Adrenal gland (tissue), 12 donors: ENCODE measurements around the gene BAK1. TPM values are rescaled to one million over a fixed set of nuclear protein-coding genes. Genes with fewer than 3 reads are reported as not detected.

Experiments
- DNase-seq, 7 donors: peaks; one replicate each; pipeline ENCODE4 v3.0.0-alpha.2; 2019 to 2020
- H3K27ac ChIP-seq, 5 donors: fragments of 200-600 bp; sonication (generic) in 4 of 5; 1 replicate in 3 of 5; 2 replicates in 2 of 5; pipeline versions ENCODE4 v1.5.1 to v1.8.0; 2016 to 2020; ENCODE audit warnings: mild to moderate bottlenecking in 1 of 5
- H3K27me3 ChIP-seq: fragments of 200-600 bp; 2 replicates; pipeline ENCODE4 v1.8.0; 2021
- H3K36me3 ChIP-seq, 2 donors: fragments of 200-600 bp; replicated peaks in 1 of 2; 1 replicate in 1 of 2; 2 replicates in 1 of 2; pipeline versions ENCODE4 v1.5.1 to v1.8.0; 2018 to 2022
- H3K4me1 ChIP-seq, 2 donors: fragments of 200-600 bp; replicated peaks in 1 of 2; 1 replicate in 1 of 2; 2 replicates in 1 of 2; pipeline versions ENCODE4 v1.5.1 to v1.8.0; 2018 to 2021
- H3K4me3 ChIP-seq, 4 donors: fragments of 200-600 bp; sonication (generic) in 3 of 4; one replicate each; pipeline ENCODE4 v1.5.1; 2016 to 2018
- H3K9me3 ChIP-seq, 3 donors: fragments of 200-600 bp; sonication (generic) in 1 of 3; replicated peaks in 1 of 3; 1 replicate in 2 of 3; 2 replicates in 1 of 3; pipeline versions ENCODE4 v1.5.1 to v1.8.0; 2016 to 2021
- CTCF ChIP-seq, 6 experiments: fragments of 450-650 bp in 4 of 6; fragments of 200-600 bp in 2 of 6; sonication (generic) in 1 of 6; IDR thresholded peaks; 1 replicate in 5 of 6; 2 replicates in 1 of 6; pipeline versions ENCODE4 v1.5.1 to v1.8.0; 2016 to 2021; ENCODE audit warnings: antibody characterized with exemption in 6 of 6, mild to moderate bottlenecking in 2 of 6, moderate library complexity in 1 of 6
- POLR2A ChIP-seq, 2 donors: fragments of 450-650 bp; IDR thresholded peaks; one replicate each; pipeline ENCODE4 v1.6.1; 2017; ENCODE audit warnings: antibody characterized with exemption in 2 of 2, mild to moderate bottlenecking in 2 of 2, moderate library complexity in 1 of 2
- WGBS, 4 donors: extraction: QIAGEN DNeasy Blood & Tissue Kit in 2 of 4; methylation state at CpG; one replicate each; pipeline versions ENCODE4 v1.1.5 to v1.1.7; 2013 to 2017; 5-methylcytosine and 5-hydroxymethylcytosine counted together
- intact Hi-C, 2 donors: fragments of 100-400 bp; cut with DNase I; formaldehyde crosslinking; loops; one replicate each; pipeline versions ENCODE4 v1.14.1 to v1.15.0; 2022 to 2023
- polyA plus RNA-seq, 3 donors: library from polyadenylated mRNA; stranded (reverse); fragments of 200-250 nt in 2 of 3; fragments of 350-450 nt in 1 of 3; fragmentation: Illumina TruSeq in 1 of 3; extraction: RNeasy Lipid Tissue Mini Kit (QIAGEN cat#74804) in 1 of 3; gene quantifications; one replicate each; pipeline ENCODE4 v1.2.3, GENCODE V29; 2013 to 2014
- total RNA-seq, 9 donors: library from RNA; depleted of rRNA in 4 of 9; stranded (reverse); fragments of >200 nt in 4 of 9; fragments of 120-200 nt in 1 of 9; fragmentation: NEBNext Ultra II Directional in 1 of 9; extraction: Animal tissue kit (Norgen Biotek cat#: 25700) in 1 of 9; gene quantifications; one replicate each; pipeline versions ENCODE4 v1.1.0 to v1.2.4, GENCODE V29; 2013 to 2023
- donor health status: healthy with polysubstance abuse.
- donor health status: Bipolar disorder and iron deficiency.
- donor health status: DM: yes; HTN: yes; CAD: no.
- donor health status: DM: no; HTN: no; CAD: no.
- donor health status: DM: no; HTN: no; CAD: no.
- donor health status: DM: yes; HTN: yes; CAD: no.

BAK1 gene
- total and polyA plus RNA-seq, 12 donors: 9.7 to 51.9 (median 23.3) TPM

DNA sequence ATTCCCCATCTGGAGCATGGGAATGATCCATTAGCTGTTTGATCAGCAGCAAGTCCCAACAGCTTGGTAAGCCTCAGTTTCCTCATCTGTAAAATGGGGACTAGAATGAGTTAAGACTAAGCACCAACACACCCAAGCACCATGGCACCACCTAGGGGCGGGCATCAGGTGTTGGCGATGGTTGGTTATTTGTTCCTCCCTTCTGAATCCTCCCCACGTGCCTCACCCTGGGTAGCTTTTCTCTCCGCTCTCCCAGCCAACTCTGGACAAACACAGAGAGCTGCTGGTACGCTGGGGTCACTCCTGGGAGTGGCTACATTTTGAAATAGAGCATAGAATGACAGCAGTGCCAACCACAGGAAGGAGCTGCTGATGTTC lies 27.7 kb upstream of the BAK1 start:
- TF ChIP-seq POLR2A (IDR thresholded peaks at IDR 0.05) (no peak), CTCF (IDR thresholded peaks at IDR 0.05) (peak in 3 of 6 experiments; percentile 8 to 30 (median 12))
- Histone ChIP-seq H3K4me1 (peaks cover 11 to 14% of the 10 kb centered on the region in 2 donors), H3K36me3 (no peaks in the 10 kb centered on the region), H3K9me3 (no peaks in the 10 kb centered on the region), H3K27me3 (no peaks in the 10 kb centered on the region), H3K4me3 (no peak overlapping the region), H3K27ac (no peak overlapping the region)
- WGBS, 4 donors: 58 to 77% (median 73%) methylated on average over 5 of the region's 5 CpGs
- no peak for DNase-seq
- intact Hi-C loops: no loop called here

DNA sequence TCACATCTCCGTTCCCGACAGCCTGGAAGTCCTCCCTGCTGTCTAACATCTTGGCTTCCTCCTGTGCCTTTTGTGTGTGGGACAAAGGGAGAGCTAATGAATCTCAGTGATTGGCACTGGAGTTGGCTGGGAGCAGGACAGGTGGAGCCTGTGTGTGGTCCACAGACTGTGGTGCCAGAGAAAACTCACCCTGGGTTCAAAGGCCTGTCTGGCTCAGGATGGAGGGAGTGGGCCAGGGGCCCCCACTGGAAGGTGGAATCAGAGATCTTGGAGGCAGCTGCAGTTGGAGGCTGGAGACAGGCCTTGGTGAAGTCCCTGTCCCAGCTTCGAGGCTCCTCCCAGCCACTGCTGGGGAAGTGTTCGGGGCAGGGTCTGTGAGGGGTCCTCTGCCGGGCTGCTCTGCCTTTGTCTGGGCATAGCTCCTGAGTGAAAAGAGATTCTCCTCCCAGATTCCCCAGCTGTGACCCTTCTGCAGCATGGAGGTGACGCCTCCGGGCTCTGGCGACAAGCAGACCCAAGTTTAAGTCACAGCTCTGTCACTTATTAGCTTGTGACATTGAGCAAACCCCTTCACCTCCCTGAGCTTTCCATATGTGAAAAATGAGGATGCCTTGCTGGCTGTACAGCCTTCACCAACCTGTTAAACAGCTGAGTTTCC lies 27.2 kb upstream of the BAK1 start:
- 60 to 83% (median 81%) methylated on average over 5 to 8 of the region's 8 CpGs for WGBS, 4 donors
- no peaks in the 10 kb centered on the region for H3K36me3 ChIP-seq
- DNase-seq: no peak

GRCh38 chr6:33606642-33607041 lies 26.6 kb upstream of the BAK1 start:
- Histone ChIP-seq H3K4me1 (peaks cover 11 to 14% of the 10 kb centered on the region in 2 donors), H3K9me3 (no peaks in the 10 kb centered on the region), H3K36me3 (no peaks in the 10 kb centered on the region), H3K27me3 (no peaks in the 10 kb centered on the region), H3K4me3 (no peak overlapping the region), H3K27ac (no peak overlapping the region)
- intact Hi-C loops: no loop called here
- WGBS, 4 donors: 80 to 98% (median 93%) methylated on average over 2 of the region's 2 CpGs
- no peak for DNase-seq
- no peak for TF ChIP-seq CTCF (IDR thresholded peaks at IDR 0.05)

More for the DNA sequence above, 27.2 kb upstream of the BAK1 start:
- Histone ChIP-seq H3K27ac (peak overlapping the region in 1 of 5 donors; percentile 10), H3K4me3 (no peak overlapping the region), H3K9me3 (no peaks in the 10 kb centered on the region), H3K4me1 (peaks cover 11 to 14% of the 10 kb centered on the region in 2 donors), H3K27me3 (no peaks in the 10 kb centered on the region)
- TF ChIP-seq CTCF (IDR thresholded peaks at IDR 0.05) (no peak), POLR2A (IDR thresholded peaks at IDR 0.05) (no peak)
- intact Hi-C loops: no loop called here

- Histone ChIP-seq H3K4me1 (peaks cover 11 to 14% of the 10 kb centered on the region in 2 donors), H3K4me3 (no peak overlapping the region), H3K27ac (no peak overlapping the region), H3K36me3 (no peaks in the 10 kb centered on the region), H3K27me3 (no peaks in the 10 kb centered on the region), H3K9me3 (no peaks in the 10 kb centered on the region)
- 82 to 90% (median 86%) methylated on average over 4 of the region's 4 CpGs for WGBS, 4 donors
- no peak for DNase-seq
- TF ChIP-seq CTCF (IDR thresholded peaks at IDR 0.05) (no peak), POLR2A (IDR thresholded peaks at IDR 0.05) (no peak)
- intact Hi-C loops: no loop called here
Measured at GRCh38 chr6:33604941-33605854, 25.1 kb upstream of the BAK1 start.
